Measurements from ENCODE around the gene SKAP2. TPM values are rescaled to one million over a fixed set of nuclear protein-coding genes. Genes with fewer than 3 reads are reported as not detected.

Gene SKAP2
- total RNA-seq, 1 donor from 2014 or later: 3.3 TPM

GRCh38 chr7:26696978-26697377, 167.4 kb downstream of the SKAP2 start:
- Mint-ChIP-seq H3K4me1 (ENCODE audit: low read depth) (no peaks in the 10 kb centered on the region), H3K9me3 (no peaks in the 10 kb centered on the region), H3K27ac (no peak overlapping the region), H3K27me3 (ENCODE audit: insufficient read depth) (peaks cover 3% of the 10 kb centered on the region), H3K4me3 (no peak overlapping the region), H3K36me3 (ENCODE audit: low read depth) (no peaks in the 10 kb centered on the region)
- intact Hi-C loops (cut with micrococcal nuclease): no loop called here
- DNase-seq (ENCODE audit: low spot score): no peak

GRCh38 chr7:26696161-26696560, 168.2 kb downstream of the SKAP2 start:
- no peaks in the 10 kb centered on the region for H3K9me3 Mint-ChIP-seq
- no peaks in the 10 kb centered on the region for H3K4me1 Mint-ChIP-seq (ENCODE audit: low read depth)
- H3K27ac Mint-ChIP-seq: no peak overlapping the region
- H3K4me3 Mint-ChIP-seq: no peak overlapping the region
- intact Hi-C loops (cut with micrococcal nuclease): no loop called here
- H3K36me3 Mint-ChIP-seq (ENCODE audit: low read depth): no peaks in the 10 kb centered on the region
- peaks cover 3% of the 10 kb centered on the region for H3K27me3 Mint-ChIP-seq (ENCODE audit: insufficient read depth)
- no peak for DNase-seq (ENCODE audit: low spot score)

GRCh38 chr7:26694713-26695112, 169.7 kb downstream of the SKAP2 start:
- intact Hi-C loops (cut with micrococcal nuclease): no loop called here
- H3K27me3 Mint-ChIP-seq (ENCODE audit: insufficient read depth): peaks cover 8% of the 10 kb centered on the region
- H3K9me3 Mint-ChIP-seq: no peaks in the 10 kb centered on the region
- H3K4me3 Mint-ChIP-seq: no peak overlapping the region
- H3K4me1 Mint-ChIP-seq (ENCODE audit: low read depth): no peaks in the 10 kb centered on the region
- H3K27ac Mint-ChIP-seq: no peak overlapping the region
- no peak for DNase-seq (ENCODE audit: low spot score)
- H3K36me3 Mint-ChIP-seq (ENCODE audit: low read depth): no peaks in the 10 kb centered on the region

DNA sequence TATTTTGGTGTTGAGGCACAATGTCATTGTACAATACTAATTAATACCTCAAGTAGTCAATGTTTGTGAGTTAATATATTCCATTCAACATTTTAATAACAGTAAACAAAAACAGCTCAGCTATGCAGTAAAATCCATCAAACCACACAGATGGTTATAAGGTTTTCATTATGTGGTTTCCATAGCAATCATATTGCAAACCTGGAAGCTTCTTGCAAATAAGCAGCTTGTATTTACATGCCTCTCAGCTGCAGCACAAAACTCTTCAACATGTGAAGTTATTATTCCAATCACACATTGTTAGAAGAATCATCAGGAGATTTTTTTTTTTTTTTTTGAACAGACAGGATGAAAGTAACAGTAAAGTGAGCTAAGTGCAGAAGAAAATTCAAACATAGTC, 170.2 kb downstream of the SKAP2 start:
- intact Hi-C loops (cut with micrococcal nuclease): no loop called here
- no peak for DNase-seq (ENCODE audit: low spot score)
- Mint-ChIP-seq H3K27me3 (ENCODE audit: insufficient read depth) (peaks cover 8% of the 10 kb centered on the region), H3K9me3 (no peaks in the 10 kb centered on the region), H3K36me3 (ENCODE audit: low read depth) (no peaks in the 10 kb centered on the region), H3K4me1 (ENCODE audit: low read depth) (no peaks in the 10 kb centered on the region), H3K4me3 (no peak overlapping the region), H3K27ac (no peak overlapping the region)

DNA sequence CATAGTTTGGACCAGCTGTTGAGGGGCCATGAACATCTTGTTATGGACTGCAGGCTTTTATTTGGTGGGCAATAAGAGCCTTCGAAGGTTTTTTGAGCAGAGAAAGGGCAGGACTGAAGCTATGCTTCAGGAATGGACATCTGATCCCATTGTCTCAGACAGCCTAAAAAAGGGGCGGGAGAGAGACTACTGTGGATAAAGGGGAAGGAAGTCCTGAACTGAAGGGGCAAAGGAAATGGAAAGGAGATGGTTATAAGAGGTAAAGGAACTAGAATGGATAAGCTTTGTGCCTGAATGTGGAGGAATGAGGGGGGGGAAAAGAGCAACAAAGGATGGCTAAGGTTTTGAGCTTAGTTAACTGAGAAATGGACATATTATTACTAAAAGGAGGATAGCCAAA, 172.5 kb downstream of the SKAP2 start:
- Mint-ChIP-seq H3K27me3 (ENCODE audit: insufficient read depth) (peaks cover 14% of the 10 kb centered on the region), H3K36me3 (ENCODE audit: low read depth) (no peaks in the 10 kb centered on the region), H3K27ac (no peak overlapping the region), H3K4me3 (no peak overlapping the region), H3K9me3 (no peaks in the 10 kb centered on the region), H3K4me1 (ENCODE audit: low read depth) (no peaks in the 10 kb centered on the region)
- intact Hi-C loops (cut with micrococcal nuclease): no loop called here
- DNase-seq (ENCODE audit: low spot score): no peak

DNA sequence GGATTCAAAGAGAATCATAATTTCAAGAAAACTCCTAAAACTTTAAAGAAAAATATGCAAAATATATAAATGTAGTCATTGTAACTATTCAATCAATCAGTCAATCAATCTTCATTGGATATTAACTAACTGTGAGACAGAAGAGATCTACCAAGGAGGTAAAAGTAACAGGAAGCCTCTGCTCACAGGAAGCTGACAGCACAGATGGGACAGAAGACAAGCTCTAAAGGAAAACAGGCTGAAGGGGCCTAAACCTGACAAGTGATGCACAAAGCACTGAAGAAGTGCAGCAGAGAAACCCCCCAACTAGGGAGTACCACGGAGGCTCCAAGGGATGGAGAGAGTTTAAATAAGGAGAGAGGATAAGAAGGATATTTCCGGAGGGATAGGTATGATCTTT, 173.0 kb downstream of the SKAP2 start:
- no peak overlapping the region for H3K4me3 Mint-ChIP-seq
- DNase-seq (ENCODE audit: low spot score): no peak
- H3K36me3 Mint-ChIP-seq (ENCODE audit: low read depth): no peaks in the 10 kb centered on the region
- peaks cover 14% of the 10 kb centered on the region for H3K27me3 Mint-ChIP-seq (ENCODE audit: insufficient read depth)
- no peak overlapping the region for H3K27ac Mint-ChIP-seq
- no peaks in the 10 kb centered on the region for H3K4me1 Mint-ChIP-seq (ENCODE audit: low read depth)
- no peaks in the 10 kb centered on the region for H3K9me3 Mint-ChIP-seq
- intact Hi-C loops (cut with micrococcal nuclease): no loop called here

DNA sequence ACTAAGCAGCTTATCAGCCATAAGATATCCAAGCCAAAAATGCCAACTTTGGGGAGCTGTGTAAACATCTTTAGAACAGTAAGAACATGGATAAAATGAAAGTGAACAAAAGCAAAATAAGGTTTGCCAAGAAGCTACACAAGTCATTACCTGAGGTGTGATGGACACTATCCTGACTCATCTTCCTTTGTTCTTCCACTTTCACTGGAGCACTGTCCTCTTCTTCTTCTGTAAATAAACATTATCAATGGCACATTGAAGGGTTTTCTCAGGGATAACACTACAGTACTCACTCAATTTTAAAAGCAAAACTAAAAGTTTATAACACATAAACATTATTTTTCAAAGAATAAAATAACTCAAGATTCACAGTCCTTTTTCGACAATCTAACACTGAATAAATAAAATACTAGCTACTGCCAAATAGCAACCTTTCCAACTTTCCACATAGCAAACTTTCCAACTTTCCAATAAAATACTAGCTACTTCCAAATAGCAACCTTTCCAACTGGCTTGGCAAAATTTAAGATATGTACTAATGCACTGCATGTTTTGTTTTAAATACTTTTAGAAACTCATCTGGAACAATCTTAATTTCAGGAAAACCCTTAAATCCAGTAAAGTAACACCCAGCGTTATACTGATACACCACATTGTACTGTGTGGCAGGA, 174.1 kb downstream of the SKAP2 start:
- peaks cover 10% of the 10 kb centered on the region for H3K27me3 Mint-ChIP-seq (ENCODE audit: insufficient read depth)
- no peaks in the 10 kb centered on the region for H3K4me1 Mint-ChIP-seq (ENCODE audit: low read depth)
- no peak overlapping the region for H3K4me3 Mint-ChIP-seq
- H3K27ac Mint-ChIP-seq: no peak overlapping the region
- no peaks in the 10 kb centered on the region for H3K9me3 Mint-ChIP-seq
- intact Hi-C loops (cut with micrococcal nuclease): no loop called here
- no peak for DNase-seq (ENCODE audit: low spot score)
- no peaks in the 10 kb centered on the region for H3K36me3 Mint-ChIP-seq (ENCODE audit: low read depth)

- no peak for DNase-seq (ENCODE audit: low spot score)
- Mint-ChIP-seq H3K36me3 (ENCODE audit: low read depth) (no peaks in the 10 kb centered on the region), H3K27me3 (ENCODE audit: insufficient read depth) (peaks cover 10% of the 10 kb centered on the region), H3K9me3 (no peaks in the 10 kb centered on the region), H3K27ac (no peak overlapping the region), H3K4me3 (no peak overlapping the region), H3K4me1 (ENCODE audit: low read depth) (no peaks in the 10 kb centered on the region)
- intact Hi-C loops (cut with micrococcal nuclease): no loop called here
These were observed 175.4 kb downstream of the SKAP2 start for GRCh38 chr7:26688936-26689506.

DNA sequence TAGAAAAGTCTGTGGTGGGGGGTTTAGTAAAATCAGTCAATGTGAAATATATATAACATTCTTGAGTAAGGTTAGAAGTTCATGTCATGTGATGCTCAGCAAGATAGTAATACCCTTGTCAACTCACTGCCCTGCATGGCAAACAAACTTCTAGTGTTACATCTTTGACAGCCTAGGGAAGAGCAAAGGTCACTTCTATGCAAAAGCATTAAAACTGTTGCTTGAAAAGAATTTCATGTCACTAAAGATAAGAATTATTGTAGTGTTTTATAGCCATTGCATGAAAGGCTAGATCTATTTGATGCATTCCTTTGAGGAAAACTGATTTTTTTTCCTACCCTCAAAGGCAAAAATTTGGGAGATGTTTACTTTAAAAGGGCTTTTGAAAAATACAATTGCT, 176.0 kb downstream of the SKAP2 start:
- DNase-seq (ENCODE audit: low spot score): no peak
- Mint-ChIP-seq H3K4me1 (ENCODE audit: low read depth) (no peaks in the 10 kb centered on the region), H3K4me3 (no peak overlapping the region), H3K9me3 (no peaks in the 10 kb centered on the region), H3K27ac (no peak overlapping the region), H3K27me3 (ENCODE audit: insufficient read depth) (peaks cover 12% of the 10 kb centered on the region), H3K36me3 (ENCODE audit: low read depth) (no peaks in the 10 kb centered on the region)
- intact Hi-C loops (cut with micrococcal nuclease): no loop called here

DNA sequence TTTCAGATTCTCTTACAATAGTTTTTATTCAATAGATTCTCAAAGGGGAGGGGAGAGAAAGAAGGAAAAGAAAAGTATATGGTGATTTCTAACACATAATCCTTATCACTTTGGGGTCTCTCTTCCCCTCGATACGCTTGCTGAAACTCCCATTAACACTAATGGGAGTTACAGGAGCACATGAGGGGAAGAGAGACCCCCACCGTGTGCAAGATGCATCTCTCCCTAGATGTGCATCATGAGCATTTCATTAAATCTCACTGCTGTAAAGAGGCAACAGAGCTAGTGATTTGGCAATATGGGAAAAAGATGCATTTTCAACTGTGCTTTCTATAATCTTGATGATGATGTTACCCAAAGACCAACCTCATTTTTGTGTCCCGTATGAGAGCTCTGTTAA, 177.4 kb downstream of the SKAP2 start:
- H3K27ac Mint-ChIP-seq: no peak overlapping the region
- no peak overlapping the region for H3K4me3 Mint-ChIP-seq
- DNase-seq (ENCODE audit: low spot score): no peak
- peaks cover 15% of the 10 kb centered on the region for H3K27me3 Mint-ChIP-seq (ENCODE audit: insufficient read depth)
- H3K4me1 Mint-ChIP-seq (ENCODE audit: low read depth): no peaks in the 10 kb centered on the region
- no peaks in the 10 kb centered on the region for H3K36me3 Mint-ChIP-seq (ENCODE audit: low read depth)
- intact Hi-C loops (cut with micrococcal nuclease): no loop called here
- no peaks in the 10 kb centered on the region for H3K9me3 Mint-ChIP-seq

- no peak overlapping the region for H3K4me3 Mint-ChIP-seq
- intact Hi-C loops (cut with micrococcal nuclease): loop anchor here (1.0 kb wide), 1 partner anchor 475 kb away; no protein-coding TSS in a partner anchor
- DNase-seq (ENCODE audit: low spot score): no peak
- H3K36me3 Mint-ChIP-seq (ENCODE audit: low read depth): no peaks in the 10 kb centered on the region
- H3K9me3 Mint-ChIP-seq: no peaks in the 10 kb centered on the region
- H3K27me3 Mint-ChIP-seq (ENCODE audit: insufficient read depth): peaks cover 15% of the 10 kb centered on the region
- no peak overlapping the region for H3K27ac Mint-ChIP-seq
- H3K4me1 Mint-ChIP-seq (ENCODE audit: low read depth): no peaks in the 10 kb centered on the region
These were observed 177.9 kb downstream of the SKAP2 start for GRCh38 chr7:26686448-26686981.

DNA sequence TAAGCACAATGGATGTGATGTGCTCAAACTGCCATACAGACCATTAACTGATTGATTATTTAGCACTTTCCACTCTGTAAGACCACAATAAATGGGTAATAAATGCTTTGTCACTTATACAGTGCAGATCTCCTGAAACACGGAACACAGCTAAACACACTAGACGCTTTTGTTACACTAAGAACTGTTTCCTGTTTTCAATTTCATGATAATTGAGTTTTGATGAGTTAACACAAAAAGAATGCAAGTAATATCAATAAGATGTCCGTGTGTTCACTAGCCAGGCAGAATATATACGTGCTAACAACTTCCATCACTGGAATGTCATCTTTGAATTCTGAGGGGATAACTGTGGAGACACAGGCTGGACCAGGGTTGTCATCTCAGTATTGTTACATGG, 178.8 kb downstream of the SKAP2 start:
- Mint-ChIP-seq H3K4me3 (no peak overlapping the region), H3K4me1 (ENCODE audit: low read depth) (no peaks in the 10 kb centered on the region), H3K27ac (no peak overlapping the region), H3K9me3 (no peaks in the 10 kb centered on the region), H3K36me3 (ENCODE audit: low read depth) (no peaks in the 10 kb centered on the region), H3K27me3 (ENCODE audit: insufficient read depth) (peaks cover 13% of the 10 kb centered on the region)
- intact Hi-C loops (cut with micrococcal nuclease): loop anchor here (1.0 kb wide), 1 partner anchor 476 kb away; no protein-coding TSS in a partner anchor
- no peak for DNase-seq (ENCODE audit: low spot score)

DNA sequence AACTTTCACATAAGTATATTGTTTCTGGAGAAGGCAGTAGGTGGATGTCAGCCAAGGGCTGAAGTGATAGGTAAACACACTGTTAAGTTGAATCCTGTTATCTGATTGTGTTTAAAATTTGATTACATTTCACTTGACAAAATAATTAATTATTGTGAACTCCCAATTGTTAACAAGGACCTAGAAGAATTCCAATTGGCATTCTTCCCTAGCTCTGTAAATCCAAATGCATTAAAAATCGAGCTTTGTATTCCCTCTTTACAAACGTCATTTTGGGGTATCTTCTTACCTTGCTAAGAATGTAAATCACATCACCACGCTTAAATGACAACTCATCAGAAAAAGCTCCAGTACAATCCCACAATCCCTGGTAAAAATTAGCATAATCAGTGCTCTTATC, 179.9 kb downstream of the SKAP2 start:
- intact Hi-C loops (cut with micrococcal nuclease): no loop called here

More for the DNA sequence above, 179.9 kb downstream of the SKAP2 start:
- no peaks in the 10 kb centered on the region for H3K4me1 Mint-ChIP-seq (ENCODE audit: low read depth)
- no peak for DNase-seq (ENCODE audit: low spot score)
- H3K9me3 Mint-ChIP-seq: no peaks in the 10 kb centered on the region
- no peak overlapping the region for H3K4me3 Mint-ChIP-seq
- H3K27ac Mint-ChIP-seq: no peak overlapping the region
- no peaks in the 10 kb centered on the region for H3K36me3 Mint-ChIP-seq (ENCODE audit: low read depth)
- H3K27me3 Mint-ChIP-seq (ENCODE audit: insufficient read depth): peaks cover 11% of the 10 kb centered on the region

Measured in activated T-helper 1 cell treated with anti-CD3 and anti-CD28 coated beads, Interleukin-12 subunit alpha, Interleukin-12 subunit beta, Interleukin-2, Interleukin-4 antibody, amounts not matched to agents 30 ng/mL and 10 ng/mL and 1 ng/mL, durations not matched to agents 14 hours and 24 hours and 36 hours (primary cell).